ENCODE data around the gene PFKP.
A peak's percentile ranks its signal among the peaks of the same experiment; 100 is the strongest.

Gene PFKP

GRCh38 chr10:3071405-3072198, 4.3 kb downstream of the PFKP start:
- DNase-seq: peak; percentile 89

DNA sequence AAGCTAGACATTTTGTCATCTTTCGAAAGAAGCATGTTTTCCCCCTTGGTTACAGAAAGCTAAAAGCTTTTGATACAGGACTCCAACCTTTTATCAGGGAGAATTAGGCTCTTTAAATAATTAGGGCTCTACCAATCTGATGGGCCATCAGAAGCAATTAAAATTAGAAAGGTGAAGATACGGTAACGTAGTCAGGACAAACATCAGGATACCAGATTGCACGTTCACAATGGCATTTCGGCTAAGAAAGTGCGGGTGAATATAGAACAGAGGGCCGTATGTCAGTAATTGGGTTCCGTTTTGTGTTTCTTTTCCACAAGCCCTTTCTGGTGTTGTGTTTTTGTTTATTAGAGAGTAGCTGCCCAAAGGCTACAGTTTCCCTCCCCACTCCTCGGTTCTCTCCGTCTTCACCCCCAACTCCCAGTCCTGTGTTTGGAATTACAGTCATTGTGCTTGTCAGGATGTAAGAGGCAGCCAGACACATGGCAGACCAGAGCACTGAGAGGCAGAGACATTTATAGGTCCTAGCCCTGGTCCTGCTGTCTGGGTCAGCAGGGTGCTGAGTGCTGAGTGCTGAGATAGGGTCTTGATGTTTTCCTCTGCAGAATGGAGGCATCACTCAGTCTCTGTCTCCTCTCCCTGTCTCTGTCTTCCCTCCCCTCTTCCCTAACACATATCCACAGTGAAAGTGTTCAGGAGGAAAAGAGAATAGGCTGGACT, 5.5 kb downstream of the PFKP start:
- no peak for DNase-seq

- DNase-seq: no peak
Measured at GRCh38 chr10:3074145-3074665, 6.9 kb downstream of the PFKP start.

DNA sequence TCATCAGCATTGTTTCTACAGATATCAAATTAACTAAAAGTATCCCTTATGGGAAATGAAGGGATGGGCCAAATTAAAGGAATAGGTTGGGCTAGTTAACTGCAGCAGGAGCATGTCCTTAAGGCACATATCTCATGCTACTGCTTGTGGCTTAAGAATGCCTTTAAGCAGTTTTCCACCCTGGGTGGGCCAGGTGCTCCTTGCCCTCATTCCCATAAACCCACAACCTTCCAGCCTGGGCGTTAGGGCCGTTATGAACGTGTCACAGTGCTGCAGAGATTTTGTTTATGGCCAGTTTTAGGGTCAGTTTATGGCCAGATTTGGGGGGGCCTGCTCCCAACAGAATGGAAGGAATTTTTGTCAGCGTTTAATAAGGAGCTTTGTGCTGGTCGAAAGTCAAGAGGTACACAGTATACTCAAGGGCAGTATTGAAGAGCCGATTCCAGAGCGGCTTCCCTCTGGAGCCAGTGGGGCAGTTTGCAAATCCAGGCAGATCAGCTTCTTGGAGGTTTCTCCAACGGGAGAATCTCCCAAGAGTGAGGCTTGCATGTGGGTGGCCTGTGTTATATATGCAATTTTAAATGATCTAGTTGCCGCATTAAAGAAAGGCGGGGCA, 7.7 kb downstream of the PFKP start:
- no peak for DNase-seq

DNA sequence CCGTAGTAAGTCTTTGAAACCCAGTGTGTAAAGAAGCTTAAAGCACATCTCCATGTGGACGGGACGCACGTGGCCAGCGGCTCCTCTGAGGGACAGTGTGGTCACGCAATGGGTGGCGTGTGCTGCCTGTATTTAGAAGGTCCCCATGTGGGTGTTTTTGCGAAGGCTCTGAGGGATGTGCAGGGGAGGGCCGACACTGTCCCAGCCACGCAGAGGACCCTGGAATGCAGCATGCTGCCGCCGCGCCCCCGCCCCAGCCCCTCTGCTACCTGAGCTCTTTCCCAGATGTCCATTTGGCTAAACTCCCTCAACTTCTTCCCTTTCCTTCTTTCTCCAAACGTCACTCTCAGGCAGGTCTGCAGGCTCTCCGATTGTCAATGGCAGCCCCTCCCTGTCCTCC, 8.8 kb downstream of the PFKP start:
- no peak for DNase-seq

GRCh38 chr10:3077509-3077908, 10.2 kb downstream of the PFKP start:
- DNase-seq: no peak

DNA sequence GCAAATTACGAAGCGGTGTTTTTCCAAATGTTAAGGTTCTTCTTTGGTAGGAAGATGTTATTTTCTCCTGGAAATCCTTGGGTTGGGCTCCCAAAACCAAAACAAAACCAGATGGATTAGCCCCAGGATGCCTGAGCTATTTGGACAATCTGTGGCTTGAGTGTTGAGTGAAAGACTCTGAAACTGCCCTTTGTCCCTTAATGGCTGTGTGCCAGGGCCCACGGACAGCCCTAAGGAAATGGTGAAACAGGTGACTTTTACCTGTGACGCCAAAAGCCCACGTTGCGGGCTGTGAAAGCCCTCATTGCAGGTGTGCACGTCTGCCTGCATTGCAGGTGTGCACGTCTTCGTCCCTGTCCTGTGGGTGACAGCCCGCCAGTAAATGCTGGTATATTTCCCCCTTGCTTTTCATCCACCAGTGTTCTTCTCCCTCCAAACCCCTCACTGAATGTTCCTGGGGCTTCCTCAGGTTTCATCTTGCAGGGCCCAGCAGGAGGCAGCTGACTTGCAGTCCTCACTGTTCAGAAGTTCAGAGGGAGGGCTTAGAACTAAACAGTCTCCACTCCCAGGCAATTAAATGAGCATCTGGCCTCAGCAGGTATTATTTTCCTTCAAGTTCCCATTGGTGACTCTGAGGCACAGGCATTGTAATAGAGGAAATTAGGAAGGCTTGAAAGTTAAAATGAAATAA, 10.7 kb downstream of the PFKP start:
- no peak for DNase-seq

- no peak for DNase-seq
Measured at GRCh38 chr10:3081383-3081981, 14.1 kb downstream of the PFKP start.

GRCh38 chr10:3082290-3082689, 14.9 kb downstream of the PFKP start:
- DNase-seq: no peak

- no peak for DNase-seq
Measured at GRCh38 chr10:3085785-3086567, 18.6 kb downstream of the PFKP start.

GRCh38 chr10:3090388-3090787, 23.0 kb downstream of the PFKP start:
- no peak for DNase-seq

GRCh38 chr10:3090914-3091787, 23.8 kb downstream of the PFKP start:
- DNase-seq: peak; percentile 95

DNA sequence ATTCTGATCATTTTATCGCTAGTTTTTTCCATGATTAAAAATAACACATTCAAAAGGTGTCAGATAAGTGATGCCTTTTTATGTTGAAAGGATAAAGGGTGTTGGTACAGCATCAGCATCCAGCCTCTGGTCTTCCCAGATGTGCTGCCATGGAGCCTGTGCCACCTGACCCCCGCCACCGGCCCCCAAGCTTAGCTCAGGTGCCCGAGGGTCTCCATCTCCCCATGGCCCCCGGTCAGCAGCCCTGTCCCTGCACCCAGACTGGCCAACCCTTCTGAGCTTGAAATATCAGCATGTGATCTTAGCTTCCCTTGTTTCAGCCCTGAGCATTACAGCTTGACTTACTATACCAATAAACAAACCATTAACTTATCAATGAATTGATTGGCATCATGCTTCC, 24.6 kb downstream of the PFKP start:
- no peak for DNase-seq

DNA sequence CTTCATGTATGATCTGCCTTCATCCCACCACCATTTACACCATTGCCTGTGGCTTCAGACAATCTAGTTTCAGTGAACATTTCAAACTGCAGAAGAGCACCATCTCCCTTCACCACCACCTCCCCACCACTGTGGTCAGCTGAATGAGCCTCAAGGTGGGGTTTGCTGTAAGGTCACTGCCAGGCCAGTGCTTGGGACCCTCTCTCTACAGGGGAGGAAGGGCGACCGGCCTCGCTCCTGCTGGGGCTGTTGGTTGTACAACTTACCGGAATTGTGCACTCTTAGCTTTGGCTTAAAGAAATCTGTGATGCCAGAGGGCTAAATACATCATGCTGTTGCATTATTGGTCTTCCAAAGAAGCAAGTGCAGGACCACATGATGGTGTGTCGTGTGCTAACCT, 26.6 kb downstream of the PFKP start:
- DNase-seq: no peak

DNA sequence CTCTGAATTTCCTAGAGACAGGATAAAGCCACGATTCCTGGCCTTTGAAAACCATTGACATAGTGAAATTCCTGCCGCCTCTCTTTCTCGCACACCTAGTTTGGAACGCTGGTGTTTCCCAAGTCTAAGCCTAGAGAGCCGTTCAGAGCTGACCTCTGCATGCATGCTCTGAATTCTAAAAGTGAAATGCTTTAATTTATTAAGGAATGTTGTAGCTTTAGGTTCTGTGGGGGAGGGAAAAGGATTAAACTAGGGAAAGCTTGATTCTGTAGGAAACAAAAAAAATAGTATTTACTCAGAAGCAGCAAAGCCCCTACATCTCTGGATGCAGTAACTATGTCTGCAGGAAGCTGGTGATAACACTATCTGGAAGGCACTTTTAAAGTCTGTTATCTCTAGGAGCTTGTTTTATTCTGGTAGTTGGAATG, 27.3 kb downstream of the PFKP start:
- peak; percentile 32 for DNase-seq

DNA sequence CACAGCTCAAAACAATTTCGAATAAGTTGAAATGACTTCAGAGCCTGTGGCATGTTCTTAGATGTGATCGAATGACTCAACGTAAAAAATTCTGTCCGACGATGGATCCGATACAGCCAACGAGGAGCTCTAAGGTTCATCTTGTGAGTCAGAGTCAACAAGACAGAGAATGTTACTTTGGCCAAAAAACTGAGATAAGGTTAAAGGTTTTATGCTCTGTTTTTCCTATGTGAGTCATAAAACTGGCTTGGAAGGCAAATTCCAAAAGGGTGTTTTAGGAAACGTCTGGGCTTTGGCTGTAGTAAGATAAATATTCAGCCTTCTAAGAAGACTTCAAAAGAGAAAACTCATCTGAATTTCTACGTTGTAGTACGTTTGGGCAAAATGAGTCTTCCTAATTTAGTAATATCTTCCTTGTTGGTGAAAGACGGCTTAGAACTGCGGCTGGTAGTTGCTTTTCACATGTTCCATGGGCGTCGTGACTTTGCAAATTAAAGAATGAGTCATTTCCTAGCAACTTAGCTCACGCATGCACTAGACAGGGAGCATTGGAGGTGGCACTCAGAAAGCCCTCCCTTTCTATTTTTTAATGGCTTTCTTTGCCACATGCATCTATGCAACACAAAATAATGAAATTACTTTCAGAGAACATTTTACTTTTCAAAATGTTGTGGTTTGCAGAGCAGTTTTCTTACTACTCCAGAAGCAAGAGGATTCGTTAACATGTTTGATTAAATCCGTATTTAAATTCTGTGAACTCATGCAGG, 28.2 kb downstream of the PFKP start:
- DNase-seq: peak; percentile 100

DNA sequence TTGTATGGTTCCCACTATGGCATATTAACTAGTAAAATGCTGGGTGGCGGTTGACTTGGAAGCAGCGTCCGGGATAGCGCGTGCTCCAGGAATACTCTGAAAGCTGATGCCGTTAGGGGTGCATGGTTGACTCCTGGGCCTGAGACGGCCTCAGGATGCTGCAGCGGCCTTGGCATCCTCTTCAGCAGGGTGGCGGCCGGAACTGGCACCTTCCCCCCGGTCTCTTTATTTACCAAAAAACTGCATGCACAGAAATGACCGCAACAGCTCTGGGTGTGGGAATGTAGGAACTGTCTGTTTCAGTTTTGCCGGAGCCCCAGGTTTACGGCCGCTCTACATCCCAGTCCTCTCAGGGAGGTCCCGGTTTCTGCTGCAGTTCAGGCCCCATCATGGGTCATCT, 28.8 kb downstream of the PFKP start:
- DNase-seq: peak; percentile 43

DNA sequence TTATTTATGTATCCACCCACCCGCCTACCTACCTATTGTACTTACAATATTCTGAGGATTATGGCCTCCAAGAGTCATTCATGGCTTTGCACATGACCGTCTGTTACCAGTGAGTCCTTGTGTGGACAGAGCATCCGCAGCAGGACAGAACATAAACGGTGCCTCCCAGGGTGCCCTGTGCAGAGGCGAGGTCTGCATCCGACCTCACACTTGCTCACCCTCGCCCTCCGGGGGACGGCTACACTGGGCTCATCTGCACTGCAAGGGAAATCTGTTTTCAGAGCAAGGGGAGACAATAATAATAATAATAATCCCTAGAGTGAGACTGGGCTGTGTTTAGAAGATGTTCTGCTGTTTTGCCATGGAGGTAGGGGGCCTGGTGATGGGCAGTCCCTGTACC, 29.8 kb downstream of the PFKP start:
- DNase-seq: no peak

DNA sequence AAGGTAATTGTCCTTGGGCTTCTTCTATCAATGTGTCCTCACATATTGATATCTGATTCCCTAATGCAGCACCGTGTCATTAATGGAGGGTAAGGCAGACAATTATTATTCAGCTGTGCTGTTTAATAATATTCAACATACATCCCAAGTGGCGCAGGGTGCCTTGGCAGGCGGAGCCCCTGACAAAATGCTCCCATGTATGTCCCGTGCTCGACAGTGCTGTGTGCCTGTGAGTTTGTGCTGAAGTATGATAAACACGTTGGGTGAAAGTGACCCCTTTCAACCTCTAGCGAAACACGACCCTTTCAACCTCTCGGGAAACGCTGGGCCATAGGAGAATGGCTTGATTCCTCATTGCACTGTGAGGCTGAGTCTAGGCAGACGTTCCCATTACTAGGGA, 31.3 kb downstream of the PFKP start:
- DNase-seq: no peak

Data from fibroblast of skin of back (primary cell).